ENCODE measurements around the gene RPS6KB1. TPM values are rescaled to one million over a fixed set of nuclear protein-coding genes. Genes with fewer than 3 reads are reported as not detected.

Gene RPS6KB1
- total and polyA plus RNA-seq, 2 of the 8 experiments (the other 6 are each of a cell fraction or from before 2014, with no cell fraction given): 3.4 to 28.4 TPM

- TF ChIP-seq ATF3 (IDR thresholded peaks at IDR 0.05; ENCODE audit: insufficient read depth, low read depth, low read length) (no peak; the same call in 1 of the 2 replicates), ATF2 (IDR thresholded peaks at IDR 0.05; ENCODE audit: low read length) (no peak), CHD7 (IDR thresholded peaks at IDR 0.05; ENCODE audit: insufficient replicate concordance, low read length) (no peak), KDM4A (IDR thresholded peaks at IDR 0.05; ENCODE audit: low read depth, low read length, severe bottlenecking) (peak; percentile 57), SIRT6 (IDR thresholded peaks at IDR 0.05; ENCODE audit: low read length) (no peak), JUND (IDR thresholded peaks at IDR 0.05; ENCODE audit: low read length) (no peak), POU5F1 (IDR thresholded peaks at IDR 0.05; ENCODE audit: low read depth, low read length) (no peak), MAFK (IDR thresholded peaks at IDR 0.05; ENCODE audit: low read depth, low read length) (no peak)
These were observed at the start of gene RPS6KB1, which contains the start of gene TUBD1 (continued) for GRCh38 chr17:59892924-59893675.

Measured in H1 (cell line).